NCI-H1436 (cell line): ENCODE data around the gene MYH16.
"Not testable (repeated sequence)": the region's sequence is repeated elsewhere in the genome, so short reads cannot be mapped to it uniquely, and the experiment has no call there.

Source experiments
- DNase-seq: peaks from one replicate; lab custom pipeline; 2025; lab: John Stamatoyannopoulos, UW

MYH16 gene

DNA sequence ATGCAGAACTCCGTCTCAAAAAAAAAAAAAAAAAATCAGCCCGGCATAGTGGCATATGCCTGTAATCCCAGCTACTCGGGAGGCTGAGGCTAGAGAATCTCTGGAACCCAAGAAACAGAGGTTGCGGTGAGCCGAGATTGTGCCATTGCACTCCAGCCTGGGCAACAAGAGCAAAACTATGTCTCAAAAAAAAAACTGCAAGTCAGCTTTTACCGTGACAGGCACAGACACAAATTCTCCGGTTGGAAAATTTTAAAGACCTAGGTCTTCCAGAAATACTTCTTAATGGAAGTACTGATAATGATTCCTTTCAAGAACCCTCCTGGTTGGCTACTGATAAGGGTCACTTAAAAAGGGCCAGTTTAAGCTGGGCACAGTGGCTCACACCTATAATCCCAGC, 82.5 kb downstream of the MYH16 start:
- DNase-seq: no peak

DNA sequence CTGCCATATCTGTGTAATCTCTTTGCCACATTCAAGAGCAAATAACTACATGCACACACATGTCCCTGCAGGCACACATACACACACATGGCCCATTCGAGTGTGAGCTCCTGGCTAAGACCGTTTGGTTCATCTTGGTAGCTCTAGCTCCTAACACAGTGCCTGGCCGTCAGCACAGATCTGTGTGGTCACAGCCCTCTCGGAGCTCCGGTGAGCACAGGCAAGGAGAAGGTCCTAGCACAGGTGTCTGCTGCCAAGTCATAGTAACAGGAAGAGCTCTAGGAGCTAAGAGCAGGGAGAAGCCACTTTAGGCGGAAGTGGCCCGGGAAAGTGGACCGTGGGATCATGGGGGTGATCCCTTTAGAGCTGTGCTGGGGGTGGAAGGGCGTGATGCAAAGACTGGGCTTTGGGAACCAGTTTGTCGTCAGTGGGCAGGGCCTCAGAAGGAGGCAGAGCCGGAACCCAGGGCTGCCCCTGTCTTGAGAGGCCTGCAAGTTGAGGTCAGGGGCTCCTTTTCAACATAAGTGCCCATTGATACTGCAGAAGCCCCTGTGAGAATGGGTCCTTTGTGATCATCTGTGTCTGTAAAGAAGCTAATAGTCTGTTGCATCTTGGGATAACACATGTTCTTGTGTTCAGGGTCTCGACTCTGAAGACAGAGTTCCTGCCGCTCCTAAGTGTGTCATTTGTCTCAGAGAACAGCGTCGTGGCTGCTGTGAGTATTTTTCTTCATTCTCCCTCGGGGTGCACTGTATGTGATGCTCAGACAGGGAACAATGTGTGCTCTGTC, 85.3 kb downstream of the MYH16 start:
- no peak for DNase-seq

DNA sequence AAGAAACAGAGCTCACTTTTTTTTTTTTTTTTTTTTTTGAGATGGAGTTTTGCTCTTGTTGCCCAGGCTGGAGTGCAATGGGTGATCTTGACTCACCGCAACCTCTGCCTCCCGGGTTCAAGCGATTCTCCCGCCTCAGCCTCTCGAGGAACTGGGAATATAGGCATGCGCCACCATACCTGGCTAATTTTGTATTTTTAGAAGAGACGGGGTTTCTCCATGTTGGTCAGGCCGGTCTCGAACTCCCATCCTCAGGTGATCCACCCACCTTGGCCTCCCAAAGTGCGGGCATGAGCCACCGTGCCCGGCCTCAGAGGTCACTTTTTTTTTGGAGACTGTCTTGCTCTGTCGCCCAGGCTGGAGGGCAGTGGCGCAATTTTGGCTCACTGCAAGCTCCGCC, 85.9 kb downstream of the MYH16 start:
- DNase-seq: not testable (repeated sequence)

DNA sequence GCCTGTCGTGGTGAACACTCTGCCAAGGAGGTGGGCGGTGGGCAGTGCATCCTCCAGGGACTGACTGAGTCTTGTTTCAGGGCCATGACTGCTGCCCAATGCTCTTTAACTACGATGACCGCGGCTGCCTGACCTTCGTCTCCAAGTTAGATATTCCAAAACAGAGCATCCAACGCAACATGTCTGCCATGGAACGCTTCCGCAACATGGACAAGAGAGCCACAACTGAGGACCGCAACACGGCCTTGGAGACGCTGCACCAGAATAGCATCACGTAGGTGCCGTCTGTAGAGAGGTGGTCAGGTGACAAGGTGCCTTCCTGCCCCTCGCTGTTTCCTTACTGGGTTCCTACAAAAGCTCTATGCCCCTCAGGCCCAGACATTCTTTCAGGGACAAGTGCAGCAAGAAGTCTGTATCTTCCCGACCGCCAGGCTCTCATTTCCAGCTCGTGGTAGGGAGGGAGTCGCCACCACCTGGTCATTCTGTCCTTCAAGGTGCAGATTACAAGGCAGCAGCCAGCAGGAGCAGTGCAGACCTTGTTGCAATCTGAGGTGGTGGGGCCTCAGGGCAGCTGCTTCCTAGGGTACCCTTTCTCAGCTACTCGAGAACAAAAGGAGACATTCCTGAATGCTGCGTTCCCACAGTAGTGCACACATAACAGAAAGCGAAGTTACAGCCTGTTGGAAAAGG, 87.0 kb downstream of the MYH16 start:
- no peak for DNase-seq
